Measurements from ENCODE around the gene SPATA19.

Gene SPATA19

GRCh38 chr11:133817449-133817848, 27.9 kb downstream of the SPATA19 start:
- no peak for DNase-seq

DNA sequence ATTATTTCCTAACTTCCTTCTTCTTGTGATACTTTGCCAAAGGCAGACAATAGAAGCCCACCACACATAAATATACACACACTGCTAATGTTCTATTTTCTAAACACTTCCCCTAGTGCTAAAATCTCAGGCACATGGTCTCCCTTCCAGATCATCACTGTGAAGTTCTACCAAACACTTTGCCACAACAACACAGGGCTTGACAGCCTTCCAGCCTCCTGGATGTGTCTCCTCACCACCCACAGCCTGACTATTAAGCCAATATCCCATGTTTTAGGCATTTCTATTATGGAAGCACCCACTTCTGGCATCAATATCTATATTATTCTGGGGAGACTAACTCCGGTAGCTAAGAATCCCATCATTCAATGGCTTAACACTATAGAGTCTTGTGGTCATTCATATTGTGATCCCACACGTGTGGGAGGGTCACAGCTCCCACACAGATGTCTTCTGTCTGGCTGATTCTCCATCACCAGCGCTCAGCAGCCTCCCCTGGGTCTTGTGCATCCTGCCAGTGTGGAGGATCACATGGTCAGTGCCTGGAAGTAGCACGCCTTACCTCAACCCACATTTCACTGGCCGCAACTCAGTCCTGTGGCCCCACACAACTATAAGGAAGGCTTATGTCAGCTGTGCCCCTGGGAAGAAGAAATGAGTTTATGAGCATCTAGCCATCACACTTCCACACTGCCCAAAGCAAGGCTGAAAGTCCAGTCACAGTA, 29.0 kb downstream of the SPATA19 start:
- DNase-seq, result no peak

- no peak for DNase-seq
Observed at GRCh38 chr11:133815636-133816035, 29.7 kb downstream of the SPATA19 start.

DNA sequence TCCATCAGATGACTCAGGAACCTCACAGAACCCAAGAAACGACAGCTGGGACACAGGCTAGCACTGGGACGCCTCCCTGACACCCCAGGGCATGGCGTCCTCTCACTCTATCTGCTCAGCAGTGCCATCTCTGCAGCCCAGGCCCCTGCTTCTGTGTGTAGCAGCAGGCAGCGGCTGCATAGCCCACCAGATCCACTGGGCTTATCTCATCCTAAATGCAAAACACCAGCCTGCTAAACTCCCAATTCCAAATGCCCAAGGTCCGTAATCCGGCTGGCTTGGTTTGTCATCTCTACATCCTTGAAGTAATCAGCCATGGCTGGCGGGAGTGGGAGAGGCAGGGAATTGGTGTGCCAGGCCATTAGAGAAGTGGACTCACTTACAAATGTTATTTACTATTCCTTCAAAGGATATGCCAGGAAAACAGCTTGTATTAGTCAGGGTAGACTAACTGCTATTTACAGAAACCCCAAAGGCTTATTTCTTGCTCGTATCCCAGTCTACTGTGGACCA, 30.7 kb downstream of the SPATA19 start:
- DNase-seq, result no peak

DNA sequence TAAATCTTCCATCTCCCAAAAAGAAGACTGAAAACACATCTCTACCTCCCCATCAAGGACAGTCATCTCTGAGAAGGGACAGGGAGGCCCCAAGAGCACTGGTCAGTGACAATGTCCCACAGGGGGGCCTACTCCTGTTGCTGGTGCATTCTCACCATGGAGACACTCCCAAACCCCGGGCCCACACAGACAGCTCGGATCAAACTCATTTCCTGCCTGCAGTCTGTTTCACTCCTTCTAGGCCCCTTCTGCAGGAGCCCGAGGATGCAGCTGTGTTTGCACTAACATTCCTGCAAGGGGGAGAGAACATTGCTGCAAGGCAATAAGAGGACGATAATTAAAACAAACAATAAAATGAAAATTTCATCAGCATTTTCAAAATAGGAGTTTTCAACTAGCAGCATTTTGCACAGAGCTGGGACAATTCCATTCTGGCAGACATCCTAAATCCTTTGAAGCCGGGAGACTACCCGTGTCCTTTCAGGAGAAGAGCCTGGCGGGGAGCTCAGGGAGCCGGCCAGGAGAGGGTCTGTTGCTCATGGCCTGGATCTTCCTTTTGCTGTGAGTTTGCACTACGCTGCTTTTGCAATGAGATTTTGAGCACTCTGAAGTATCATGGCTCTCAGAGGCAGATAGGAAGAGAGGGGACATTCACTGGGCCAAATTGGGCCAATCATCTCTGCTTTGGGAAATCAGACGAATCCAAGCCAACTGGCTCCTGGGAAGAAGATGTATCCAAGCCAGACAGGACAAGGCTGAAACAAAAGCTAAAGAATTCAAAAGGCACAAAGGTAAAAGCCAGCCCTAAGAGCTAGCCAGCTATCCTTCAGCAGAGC, 33.2 kb downstream of the SPATA19 start:
- no peak for DNase-seq

GRCh38 chr11:133810766-133811165, 34.5 kb downstream of the SPATA19 start:
- no peak for DNase-seq

- DNase-seq, result no peak
Observed at GRCh38 chr11:133809569-133810491, 35.5 kb downstream of the SPATA19 start.

- DNase-seq, result no peak
Observed at GRCh38 chr11:133808393-133809140, 36.7 kb downstream of the SPATA19 start.

GRCh38 chr11:133803026-133803425, 42.3 kb downstream of the SPATA19 start:
- DNase-seq, result no peak

- DNase-seq, result no peak
Observed at GRCh38 chr11:133801356-133801755, 44.0 kb downstream of the SPATA19 start.

GRCh38 chr11:133800666-133801065, 44.6 kb downstream of the SPATA19 start:
- DNase-seq, result no peak

DNA sequence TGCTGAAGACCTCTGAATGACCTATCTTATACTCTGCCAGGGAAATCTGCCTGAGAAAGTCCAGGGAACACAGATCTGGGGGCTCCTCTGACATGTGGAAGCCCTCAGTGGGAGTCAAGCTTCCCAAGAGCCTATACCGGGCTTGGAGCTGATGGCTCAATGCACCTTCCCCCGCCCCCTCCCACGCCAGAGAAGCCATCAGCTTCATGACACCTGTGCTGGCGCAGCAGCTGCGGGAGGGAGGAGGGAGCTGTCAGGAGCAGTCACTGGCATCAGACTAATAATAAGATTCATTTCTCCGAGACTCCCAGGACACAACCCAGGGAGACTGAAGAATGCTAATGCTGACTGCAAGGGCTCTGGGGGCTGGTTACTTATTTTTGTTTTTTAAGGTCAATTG, 47.8 kb downstream of the SPATA19 start:
- DNase-seq, result no peak

DNA sequence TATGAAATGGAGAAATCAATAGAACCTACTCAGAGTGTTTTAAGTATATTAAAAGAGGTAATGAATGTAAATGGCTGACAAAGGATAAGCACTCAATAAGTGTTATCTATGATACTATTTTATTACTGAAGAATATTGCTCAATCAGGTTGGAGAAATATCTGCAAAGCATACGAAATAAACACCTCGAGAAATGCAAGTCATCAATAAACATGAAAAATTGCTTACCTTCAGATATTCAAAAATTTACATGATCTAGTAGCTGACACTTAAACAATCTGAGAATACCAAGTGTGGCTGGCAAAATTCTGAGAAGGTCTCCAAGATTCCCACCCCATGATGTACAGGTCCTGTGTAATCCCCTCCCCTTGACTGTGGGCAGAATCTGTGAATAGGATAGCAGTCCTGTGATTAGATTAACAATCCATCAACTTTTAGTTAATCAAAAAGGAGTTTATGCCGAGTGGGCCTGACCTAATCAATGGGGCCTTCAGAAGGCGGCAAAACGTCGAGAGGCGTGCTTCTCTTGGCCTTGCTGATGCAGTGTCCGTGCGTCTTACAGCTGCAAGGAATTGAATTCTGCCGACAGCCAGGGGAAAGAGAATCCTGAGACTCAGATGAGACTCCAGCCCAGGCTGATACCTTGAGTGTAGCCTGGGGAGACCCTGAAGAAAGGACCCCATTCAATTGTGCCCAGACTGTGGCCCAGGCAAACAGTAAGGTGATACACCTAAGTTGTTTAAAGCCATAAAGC, 49.1 kb downstream of the SPATA19 start:
- no peak for DNase-seq

DNA sequence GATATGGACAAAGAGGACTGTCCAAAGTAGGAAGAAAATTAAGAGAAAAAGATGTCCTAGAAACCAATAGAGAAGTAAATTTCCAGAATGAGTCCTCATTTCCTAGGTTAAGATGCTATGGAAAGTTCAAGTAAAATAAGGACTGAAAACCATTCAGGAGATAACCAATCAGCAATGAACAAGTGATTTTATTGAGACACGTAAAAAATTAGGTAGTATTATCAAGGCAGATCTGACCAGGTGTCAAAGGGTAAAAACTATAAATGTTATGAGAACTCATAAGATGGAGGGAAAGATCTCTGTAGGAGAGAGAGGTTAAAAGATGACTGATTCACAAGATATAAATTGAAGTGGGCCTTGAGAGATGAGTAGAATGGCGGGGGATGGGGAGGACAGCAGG, 50.2 kb downstream of the SPATA19 start:
- DNase-seq, result no peak

GRCh38 chr11:133794205-133794604, 51.1 kb downstream of the SPATA19 start:
- DNase-seq, result no peak

- DNase-seq, result no peak
Observed at GRCh38 chr11:133793271-133794035, 51.9 kb downstream of the SPATA19 start.

DNA sequence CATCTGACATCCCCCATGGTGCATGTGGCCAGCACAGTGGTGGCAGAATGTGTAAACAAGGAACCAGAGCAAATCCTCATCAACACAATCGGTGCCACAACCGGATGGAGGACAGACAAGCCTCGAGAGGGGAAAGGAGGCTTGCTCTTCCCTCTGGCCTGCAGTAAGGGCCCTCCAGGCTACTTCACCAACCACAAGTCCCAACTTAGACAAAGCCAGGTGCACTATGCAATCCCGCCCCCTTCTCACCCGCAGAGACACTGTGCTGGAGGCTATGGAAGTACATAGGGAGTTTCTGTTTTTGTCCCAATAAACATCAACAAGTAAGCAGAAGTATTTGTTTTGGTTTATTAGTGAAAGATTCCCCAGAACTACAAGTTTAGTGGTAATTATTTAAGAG, 54.3 kb downstream of the SPATA19 start:
- DNase-seq, result no peak
